Keratinocyte (primary cell): Measurements from ENCODE around the gene PLXDC1.

ENCODE experiments used
- EZH2 ChIP-seq: IDR thresholded peaks from one replicate; pipeline ENCODE4 v1.6.1; 2012; ENCODE audit warnings: inconsistent platforms, mild to moderate bottlenecking, low read length, moderate library complexity
- TF ChIP-seq, protein P1 (sequence below), 3 experiments: IDR thresholded peaks in 1 of 3; conservative IDR thresholded peaks in 1 of 3; optimal IDR thresholded peaks in 1 of 3; 2 replicates in 2 of 3; 3 replicates in 1 of 3; pipeline versions ENCODE3 to v1.5.1; 2011; ENCODE audit warnings: low read length in 3 of 3, mild to moderate bottlenecking in 3 of 3, moderate library complexity in 2 of 3, control low read depth in 1 of 3, inconsistent platforms in 1 of 3; ENCODE audit not compliant: insufficient read depth in 2 of 3; ENCODE audit errors: extremely low read depth in 1 of 3

DNA sequence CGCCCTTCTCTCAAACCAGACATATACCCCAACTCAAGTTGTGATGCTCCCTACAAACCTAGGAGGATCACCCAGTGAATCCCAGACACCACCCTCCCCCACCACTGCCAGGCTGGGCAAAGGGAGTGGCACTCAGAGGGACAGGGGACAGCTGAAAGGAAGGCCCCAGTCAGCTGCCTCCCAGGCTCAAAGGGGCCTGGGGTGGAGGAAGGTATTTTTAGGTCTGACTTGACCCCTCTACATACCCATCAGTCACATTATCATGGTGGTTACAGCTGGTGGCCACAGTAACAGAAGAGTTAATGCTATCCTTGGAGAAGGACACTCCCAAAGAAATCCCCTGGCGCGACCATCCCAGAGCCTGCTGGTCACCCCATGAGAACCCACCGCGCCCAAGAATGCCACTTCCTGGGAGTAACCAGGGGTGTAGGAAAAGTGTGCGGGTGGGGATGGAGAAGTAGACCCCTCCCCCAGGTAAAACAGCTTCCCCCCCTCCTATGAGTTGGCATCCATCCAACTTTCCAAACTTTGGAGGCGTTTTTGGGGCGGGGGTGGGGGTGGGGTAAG lies 44.9 kb upstream of the PLXDC1 start:
- TF ChIP-seq, protein P1, sequence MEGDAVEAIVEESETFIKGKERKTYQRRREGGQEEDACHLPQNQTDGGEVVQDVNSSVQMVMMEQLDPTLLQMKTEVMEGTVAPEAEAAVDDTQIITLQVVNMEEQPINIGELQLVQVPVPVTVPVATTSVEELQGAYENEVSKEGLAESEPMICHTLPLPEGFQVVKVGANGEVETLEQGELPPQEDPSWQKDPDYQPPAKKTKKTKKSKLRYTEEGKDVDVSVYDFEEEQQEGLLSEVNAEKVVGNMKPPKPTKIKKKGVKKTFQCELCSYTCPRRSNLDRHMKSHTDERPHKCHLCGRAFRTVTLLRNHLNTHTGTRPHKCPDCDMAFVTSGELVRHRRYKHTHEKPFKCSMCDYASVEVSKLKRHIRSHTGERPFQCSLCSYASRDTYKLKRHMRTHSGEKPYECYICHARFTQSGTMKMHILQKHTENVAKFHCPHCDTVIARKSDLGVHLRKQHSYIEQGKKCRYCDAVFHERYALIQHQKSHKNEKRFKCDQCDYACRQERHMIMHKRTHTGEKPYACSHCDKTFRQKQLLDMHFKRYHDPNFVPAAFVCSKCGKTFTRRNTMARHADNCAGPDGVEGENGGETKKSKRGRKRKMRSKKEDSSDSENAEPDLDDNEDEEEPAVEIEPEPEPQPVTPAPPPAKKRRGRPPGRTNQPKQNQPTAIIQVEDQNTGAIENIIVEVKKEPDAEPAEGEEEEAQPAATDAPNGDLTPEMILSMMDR (optimal IDR thresholded peaks at IDR 0.05 in 1 of 3, IDR thresholded peaks at IDR 0.05 in 1 of 3, conservative IDR thresholded peaks at IDR 0.05 in 1 of 3; ENCODE audit: extremely low read depth in 1 of 3, insufficient read depth in 2 of 3, low read length in 3 of 3): no peak
- no peak for TF ChIP-seq EZH2
